Loucy (cell line): Measurements from ENCODE around the gene TXNDC5.

Experiments
- EZH2phosphoT487 ChIP-seq: fragments of 200-600 bp; IDR thresholded peaks from 2 replicates; pipeline ENCODE4 v1.6.1; 2018; ENCODE audit warnings: antibody characterized with exemption, mild to moderate bottlenecking, moderate library complexity, borderline replicate concordance
- TF ChIP-seq, protein P1 (sequence below): fragments of 200-600 bp; sonication (generic); conservative IDR thresholded peaks from 2 replicates; pipeline ENCODE4 v1.5.1; 2014; ENCODE audit warnings: mild to moderate bottlenecking, antibody characterized with exemption, low read length

DNA sequence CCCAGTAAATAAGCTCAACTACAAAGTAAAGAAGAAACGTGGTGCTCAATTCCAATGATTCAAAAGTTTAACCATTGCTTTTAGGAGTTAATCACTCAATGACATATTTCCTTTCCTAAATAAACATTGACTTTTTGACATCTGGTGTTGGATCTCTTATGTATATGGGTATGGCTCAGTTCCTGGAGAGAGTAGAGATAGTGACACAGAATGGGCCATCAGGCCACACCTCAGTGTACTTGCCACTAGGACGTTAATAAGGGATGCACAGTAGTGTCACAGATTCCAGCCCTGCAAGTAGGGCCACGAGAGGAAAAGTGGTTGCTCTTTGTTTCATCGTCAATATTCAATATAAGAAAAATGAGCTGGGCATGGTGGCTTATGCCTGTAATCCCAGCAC, 48.9 kb upstream of the TXNDC5 start:
- TF ChIP-seq, protein P1, sequence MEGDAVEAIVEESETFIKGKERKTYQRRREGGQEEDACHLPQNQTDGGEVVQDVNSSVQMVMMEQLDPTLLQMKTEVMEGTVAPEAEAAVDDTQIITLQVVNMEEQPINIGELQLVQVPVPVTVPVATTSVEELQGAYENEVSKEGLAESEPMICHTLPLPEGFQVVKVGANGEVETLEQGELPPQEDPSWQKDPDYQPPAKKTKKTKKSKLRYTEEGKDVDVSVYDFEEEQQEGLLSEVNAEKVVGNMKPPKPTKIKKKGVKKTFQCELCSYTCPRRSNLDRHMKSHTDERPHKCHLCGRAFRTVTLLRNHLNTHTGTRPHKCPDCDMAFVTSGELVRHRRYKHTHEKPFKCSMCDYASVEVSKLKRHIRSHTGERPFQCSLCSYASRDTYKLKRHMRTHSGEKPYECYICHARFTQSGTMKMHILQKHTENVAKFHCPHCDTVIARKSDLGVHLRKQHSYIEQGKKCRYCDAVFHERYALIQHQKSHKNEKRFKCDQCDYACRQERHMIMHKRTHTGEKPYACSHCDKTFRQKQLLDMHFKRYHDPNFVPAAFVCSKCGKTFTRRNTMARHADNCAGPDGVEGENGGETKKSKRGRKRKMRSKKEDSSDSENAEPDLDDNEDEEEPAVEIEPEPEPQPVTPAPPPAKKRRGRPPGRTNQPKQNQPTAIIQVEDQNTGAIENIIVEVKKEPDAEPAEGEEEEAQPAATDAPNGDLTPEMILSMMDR, result no peak
- no peak for TF ChIP-seq EZH2phosphoT487
